T-helper 2 cell treated with Interferon-gamma antibody and Interleukin-4, amounts not matched to agents 100 ng/mL and 5 ng/mL, for 36 hours (primary cell): ENCODE data around the gene ST6GALNAC3. TPM values are rescaled to one million over a fixed set of nuclear protein-coding genes. Genes with fewer than 3 reads are reported as not detected.

ENCODE experiments used
- intact Hi-C: fragments of 100-400 bp; cut with micrococcal nuclease; formaldehyde crosslinking; loops from one replicate; pipeline ENCODE4 v1.15.1; 2023
- total RNA-seq: library from RNA; stranded (reverse); gene quantifications from 2 replicates; pipeline ENCODE4 v1.2.3, GENCODE V29; 2022

ST6GALNAC3 gene
- total RNA-seq, 1 donor from 2014 or later: 0.30 TPM

DNA sequence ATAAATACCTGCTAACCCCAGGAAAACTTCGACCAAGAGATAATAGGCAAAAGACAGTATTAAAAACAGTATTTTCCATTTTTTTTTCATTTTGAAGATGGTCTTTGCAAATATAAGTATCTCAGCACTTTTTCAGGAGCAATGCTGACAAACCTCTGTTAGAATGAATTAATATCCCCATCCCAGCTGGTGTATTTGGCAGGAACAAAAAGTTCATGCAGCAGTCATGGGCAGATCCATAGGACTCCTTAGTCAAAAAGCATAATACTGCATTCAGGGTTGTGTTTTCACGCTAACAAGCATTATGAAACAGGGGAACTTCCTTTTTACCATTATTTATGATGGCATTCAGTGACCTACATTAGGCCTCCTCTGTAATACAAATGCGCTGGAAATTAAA, 344.0 kb downstream of the ST6GALNAC3 start:
- intact Hi-C loops: no loop called here

DNA sequence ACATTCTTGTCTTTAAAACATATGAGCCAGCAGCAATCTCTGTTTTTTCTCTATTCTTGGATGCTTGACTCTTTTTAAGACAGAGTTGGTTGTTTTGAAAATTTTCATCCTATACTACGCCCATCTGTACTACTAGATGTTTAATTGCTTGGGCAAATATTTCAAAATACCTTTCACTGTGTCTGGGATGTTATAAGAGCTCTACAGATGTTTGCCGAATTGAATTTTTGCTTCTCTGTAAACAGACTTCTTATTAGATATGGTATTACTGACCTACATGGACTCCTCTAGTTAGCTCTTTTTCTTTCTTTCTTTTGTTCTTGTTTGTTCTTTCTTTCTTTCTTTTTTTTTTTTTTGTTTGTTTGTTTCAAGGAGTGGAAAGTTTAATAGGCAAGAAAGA, 345.1 kb downstream of the ST6GALNAC3 start:
- intact Hi-C loops: no loop called here

- intact Hi-C loops: no loop called here
These were observed 350.9 kb downstream of the ST6GALNAC3 start for GRCh38 chr1:76425201-76426145.

DNA sequence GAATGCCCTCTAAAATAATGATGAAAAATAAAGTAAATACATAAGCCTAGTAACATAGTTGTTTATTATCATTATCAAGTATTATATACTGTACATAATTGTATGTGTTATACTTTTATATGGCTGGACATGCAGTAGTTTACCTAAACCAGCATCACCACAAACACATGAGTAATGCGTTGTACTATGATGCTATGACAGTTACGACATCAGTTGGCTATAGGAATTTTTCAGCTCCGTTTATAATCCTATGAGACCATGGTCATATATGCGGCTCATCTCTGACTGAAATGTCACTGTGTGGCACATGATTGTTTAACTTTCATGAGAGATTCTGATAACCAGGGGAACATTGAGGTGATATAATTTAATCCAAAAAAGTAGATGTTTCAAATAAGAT, 352.1 kb downstream of the ST6GALNAC3 start:
- intact Hi-C loops: no loop called here

DNA sequence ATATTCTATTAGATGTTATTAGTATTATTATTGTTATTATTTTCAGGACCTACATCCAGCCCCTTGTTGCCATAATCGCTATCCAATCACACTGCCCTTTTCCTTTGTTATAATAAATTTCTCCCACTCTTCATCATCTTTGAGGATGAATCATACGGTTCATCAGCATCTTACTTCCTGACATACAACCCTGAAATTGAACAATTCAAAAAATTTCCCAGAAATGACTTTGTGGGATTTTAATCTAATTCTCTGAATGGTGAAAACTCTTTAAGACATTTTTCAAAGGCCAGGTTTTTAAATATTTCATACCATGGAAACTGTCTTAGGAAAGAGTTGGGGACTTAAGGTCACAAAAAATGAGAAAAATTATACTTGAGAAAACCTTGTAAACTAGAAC, 353.5 kb downstream of the ST6GALNAC3 start:
- intact Hi-C loops: no loop called here

DNA sequence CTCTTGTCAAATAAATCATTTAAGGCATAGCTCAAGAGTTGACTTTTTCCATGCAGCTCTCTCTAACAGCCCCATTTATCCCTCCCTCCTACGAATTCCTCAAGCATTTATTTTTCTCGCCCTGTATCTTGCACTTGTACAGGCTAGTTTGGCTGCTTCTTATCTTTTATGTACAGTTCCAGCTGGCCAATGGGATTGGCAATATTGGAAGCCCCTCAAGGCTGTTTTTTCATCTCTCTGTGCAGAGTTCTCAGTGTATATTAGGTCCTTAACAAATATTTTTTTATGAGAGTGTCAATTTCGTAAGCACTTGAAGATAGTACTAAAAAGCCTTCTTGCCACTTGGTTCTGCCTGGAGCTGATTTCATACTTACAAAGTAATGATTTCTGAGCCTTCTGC, 356.0 kb downstream of the ST6GALNAC3 start:
- intact Hi-C loops: no loop called here

GRCh38 chr1:76433526-76433925, 359.0 kb downstream of the ST6GALNAC3 start:
- intact Hi-C loops: no loop called here

GRCh38 chr1:76443217-76443616, 368.7 kb downstream of the ST6GALNAC3 start:
- intact Hi-C loops: no loop called here

- intact Hi-C loops: no loop called here
These were observed 370.2 kb downstream of the ST6GALNAC3 start for GRCh38 chr1:76444773-76445172.

- intact Hi-C loops: no loop called here
These were observed 375.7 kb downstream of the ST6GALNAC3 start for GRCh38 chr1:76450229-76450628.

DNA sequence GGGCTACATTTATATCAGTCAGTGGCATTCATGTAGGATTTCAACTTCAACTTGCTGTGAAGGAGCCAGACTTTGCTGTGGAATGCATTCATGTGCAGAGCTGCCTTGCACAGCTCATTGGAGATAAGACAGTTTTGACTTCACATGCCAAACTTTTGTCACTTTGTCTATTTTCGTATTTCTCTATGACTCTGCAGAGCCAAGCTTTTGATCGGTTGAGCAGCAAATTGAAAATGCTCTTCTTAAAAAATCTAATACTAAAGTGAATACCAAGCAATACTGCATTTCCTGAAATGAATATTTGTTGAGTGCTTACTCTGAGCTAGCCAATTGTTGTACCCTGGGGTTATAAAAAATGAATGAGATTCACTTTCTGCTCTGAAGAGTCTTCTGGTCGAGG, 388.7 kb downstream of the ST6GALNAC3 start:
- intact Hi-C loops: no loop called here

DNA sequence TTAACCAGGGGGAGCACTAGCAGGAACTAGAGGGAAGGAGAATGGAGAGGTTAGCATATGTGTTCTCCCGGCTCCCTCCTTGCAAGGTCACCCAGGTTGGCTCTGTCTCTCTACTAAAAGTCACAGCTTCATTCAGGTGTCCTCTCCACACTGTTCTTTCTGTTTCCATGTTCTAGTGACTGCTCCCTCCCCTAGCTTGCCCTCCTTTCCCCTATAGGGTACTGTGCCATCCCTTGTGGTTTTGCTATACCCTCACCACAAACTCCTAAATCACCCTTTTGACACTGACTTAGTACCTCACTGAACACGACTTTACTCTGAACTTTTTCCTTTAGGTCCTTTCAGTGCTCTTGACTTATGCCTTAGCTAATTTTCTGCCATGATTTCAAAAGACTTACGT, 389.3 kb downstream of the ST6GALNAC3 start:
- intact Hi-C loops: no loop called here

DNA sequence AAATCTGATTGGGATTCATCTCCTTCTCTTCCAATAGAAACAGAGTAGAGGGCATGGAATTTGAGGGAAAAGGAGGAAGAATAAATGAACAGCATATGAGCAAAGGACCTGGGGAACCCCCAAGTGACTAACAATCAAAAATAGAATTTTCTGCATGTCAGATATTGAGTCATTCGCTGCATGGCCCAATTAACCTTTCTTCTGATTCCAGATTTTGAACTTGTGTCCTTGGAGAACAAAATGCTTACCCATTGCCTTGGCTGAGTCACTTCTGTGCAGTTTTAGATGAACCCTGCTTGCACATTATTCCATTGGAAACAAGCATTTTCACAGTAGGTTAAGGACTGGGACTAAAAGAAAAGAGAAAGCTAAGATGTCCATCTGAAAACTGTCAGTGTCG, 390.5 kb downstream of the ST6GALNAC3 start:
- intact Hi-C loops: no loop called here

DNA sequence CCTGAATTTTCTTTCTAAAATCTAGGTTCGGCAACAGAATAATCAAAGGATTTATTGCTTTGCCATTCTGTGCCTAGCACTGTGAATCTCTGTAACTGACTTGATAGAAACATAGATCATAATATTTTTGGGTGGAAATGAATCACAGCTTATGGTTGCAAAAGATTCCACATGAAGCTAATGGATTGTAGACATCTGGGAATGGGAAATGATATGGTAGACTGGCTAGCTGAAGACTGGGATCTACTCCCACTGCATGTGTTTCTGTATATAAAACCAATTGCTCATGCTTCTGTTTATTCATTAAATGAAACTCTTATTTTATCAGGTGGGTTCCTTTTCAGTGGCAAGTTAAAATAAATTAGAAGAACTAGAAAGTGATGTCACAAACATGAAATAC, 395.6 kb downstream of the ST6GALNAC3 start:
- intact Hi-C loops: no loop called here

DNA sequence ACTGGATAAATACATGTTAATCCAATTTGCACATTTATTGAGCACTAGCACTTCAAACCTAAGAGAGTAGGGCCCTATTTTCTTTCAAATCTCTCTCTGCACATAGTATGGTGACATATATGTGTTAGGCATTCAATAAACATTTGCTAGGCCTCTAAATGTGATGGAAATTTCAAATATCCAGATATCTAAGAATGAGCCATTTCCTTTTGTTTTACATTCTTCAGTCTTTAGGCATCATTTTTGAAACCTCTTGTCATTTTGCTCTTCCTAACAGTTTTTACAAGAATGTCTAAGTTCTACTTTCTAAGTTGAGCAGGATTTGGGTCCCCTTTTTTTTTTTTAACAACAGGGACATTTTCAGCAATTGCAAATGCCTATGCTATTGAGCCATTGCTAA, 397.0 kb downstream of the ST6GALNAC3 start:
- intact Hi-C loops: no loop called here

GRCh38 chr1:76473591-76473990, 399.0 kb downstream of the ST6GALNAC3 start:
- intact Hi-C loops: no loop called here

DNA sequence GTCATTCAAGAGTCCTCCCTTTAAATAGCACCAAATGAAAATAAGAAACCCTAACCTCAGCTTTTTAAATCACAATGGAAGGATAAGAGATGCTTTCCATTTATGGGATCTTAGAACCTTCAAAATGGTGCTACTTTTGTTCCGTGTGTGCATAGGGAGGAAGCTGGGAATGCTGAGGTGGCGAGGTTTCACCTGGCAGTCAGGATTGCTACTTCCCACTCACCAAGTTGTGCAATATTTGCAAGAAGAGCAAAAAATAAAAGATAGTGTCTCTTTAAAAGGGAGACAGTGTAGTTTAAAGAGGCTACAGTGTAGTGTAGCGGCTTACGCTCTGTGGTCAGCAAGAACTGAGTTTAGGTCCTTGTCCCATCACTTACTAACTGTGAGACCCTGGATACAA, 400.4 kb downstream of the ST6GALNAC3 start:
- intact Hi-C loops: no loop called here

DNA sequence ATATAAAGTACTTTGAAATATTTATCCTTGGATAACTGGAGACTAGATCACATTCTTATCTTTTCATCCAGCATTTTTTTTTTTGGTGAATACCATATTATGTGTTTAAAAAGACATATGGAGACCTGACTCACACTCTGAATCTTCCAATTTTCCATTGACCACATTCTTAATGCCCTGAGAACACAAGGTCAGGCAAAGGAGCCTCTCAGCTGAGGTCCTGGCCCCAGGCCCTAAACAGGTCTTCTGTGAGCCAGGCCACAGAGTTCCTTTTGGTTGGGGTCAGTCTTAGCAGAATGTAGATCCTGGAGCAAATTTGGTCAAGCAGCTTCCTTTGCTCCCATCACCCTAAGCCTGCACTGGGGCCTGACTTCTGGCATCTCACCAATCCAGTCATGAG, 402.6 kb downstream of the ST6GALNAC3 start:
- intact Hi-C loops: no loop called here

- intact Hi-C loops: no loop called here
These were observed 406.3 kb downstream of the ST6GALNAC3 start for GRCh38 chr1:76480827-76481226.

DNA sequence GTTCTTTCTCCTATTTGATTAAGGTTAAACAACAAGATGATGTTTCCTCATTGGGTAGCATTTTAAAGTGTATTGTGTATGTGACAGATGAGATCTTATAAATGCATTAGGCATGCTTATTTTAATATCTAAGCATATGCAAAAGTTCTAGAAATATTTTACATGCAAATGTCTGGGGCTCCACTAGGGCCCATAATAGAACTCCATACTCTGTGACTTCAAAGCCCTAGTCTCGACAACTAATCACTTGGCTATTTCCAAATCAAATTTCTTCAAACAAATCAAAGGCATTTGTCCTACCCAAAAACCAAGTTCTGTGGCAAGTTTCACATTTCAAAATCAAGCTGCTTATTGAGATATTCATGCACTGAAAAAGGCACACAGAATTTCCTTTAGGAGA, 407.1 kb downstream of the ST6GALNAC3 start:
- intact Hi-C loops: no loop called here

DNA sequence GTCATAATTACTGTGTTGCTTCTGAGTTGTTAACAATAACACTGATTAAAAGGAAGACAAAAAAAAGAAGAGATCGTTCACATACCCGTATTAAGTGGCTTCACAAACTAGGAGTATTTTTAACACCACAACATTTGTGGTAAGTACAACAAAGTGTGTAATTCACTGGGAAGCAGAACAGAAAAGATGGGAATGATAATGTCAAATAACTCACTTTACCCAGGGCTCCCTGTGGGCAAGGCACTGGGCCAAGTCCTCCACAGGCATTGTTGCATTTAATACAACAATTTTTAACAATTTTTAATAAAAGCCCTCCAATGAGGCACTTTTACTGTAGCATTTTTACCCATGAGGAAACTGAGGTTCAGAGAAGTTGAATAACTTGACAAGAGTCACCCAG, 407.7 kb downstream of the ST6GALNAC3 start:
- intact Hi-C loops: no loop called here

- intact Hi-C loops: no loop called here
These were observed 417.2 kb downstream of the ST6GALNAC3 start for GRCh38 chr1:76491737-76492136.

- intact Hi-C loops: no loop called here
These were observed 418.3 kb downstream of the ST6GALNAC3 start for GRCh38 chr1:76492752-76493430.
